MM.1S (cell line): Measurements from ENCODE around the gene DLGAP1.

Experiments used
- CTCF ChIP-seq: fragments of 300-600 bp; sonication (generic); IDR thresholded peaks from 2 replicates; pipeline ENCODE4 v1.5.1; 2016; ENCODE audit warnings: antibody characterized with exemption, low read length, mixed read lengths
- EZH2 ChIP-seq: fragments of 300-600 bp; sonication (generic); optimal IDR thresholded peaks from 2 replicates; pipeline ENCODE3; 2017; ENCODE audit warnings: low read depth, mild to moderate bottlenecking, antibody characterized with exemption, low read length, mixed read lengths
- EZH2phosphoT487 ChIP-seq: fragments of 300-600 bp; sonication (generic); IDR thresholded peaks from 2 replicates; pipeline ENCODE4 v1.6.1; 2018; ENCODE audit warnings: antibody characterized with exemption, low read length

- TF ChIP-seq CTCF (no peak), EZH2 (no peak), EZH2phosphoT487 (no peak)
These were observed 861.7 kb downstream of the DLGAP1 start for GRCh38 chr18:3593381-3593903.
